ES-I3 (cell line): ENCODE measurements around the gene ITK.

Experiments used
- H3K36me3 ChIP-seq: 2 replicates; pipeline ENCODE4 v1.6.1; 2013; ENCODE audit warnings: mild to moderate bottlenecking, low read length, control low read depth, moderate library complexity; ENCODE audit not compliant: insufficient read depth
- H3K4me1 ChIP-seq: 2 replicates; pipeline ENCODE4 v1.6.1; 2013; ENCODE audit warnings: mild to moderate bottlenecking, control low read depth, low read length; ENCODE audit not compliant: insufficient read depth
- H3K9ac ChIP-seq: 2 replicates; pipeline ENCODE4 v1.6.1; 2013; ENCODE audit warnings: low read depth, mild to moderate bottlenecking, low read length, moderate library complexity
- H3K9me3 ChIP-seq: 2 replicates; pipeline ENCODE4 v1.6.1; 2013; ENCODE audit warnings: mild to moderate bottlenecking, low read length, moderate library complexity; ENCODE audit not compliant: control insufficient read depth, insufficient read depth

ITK gene

DNA sequence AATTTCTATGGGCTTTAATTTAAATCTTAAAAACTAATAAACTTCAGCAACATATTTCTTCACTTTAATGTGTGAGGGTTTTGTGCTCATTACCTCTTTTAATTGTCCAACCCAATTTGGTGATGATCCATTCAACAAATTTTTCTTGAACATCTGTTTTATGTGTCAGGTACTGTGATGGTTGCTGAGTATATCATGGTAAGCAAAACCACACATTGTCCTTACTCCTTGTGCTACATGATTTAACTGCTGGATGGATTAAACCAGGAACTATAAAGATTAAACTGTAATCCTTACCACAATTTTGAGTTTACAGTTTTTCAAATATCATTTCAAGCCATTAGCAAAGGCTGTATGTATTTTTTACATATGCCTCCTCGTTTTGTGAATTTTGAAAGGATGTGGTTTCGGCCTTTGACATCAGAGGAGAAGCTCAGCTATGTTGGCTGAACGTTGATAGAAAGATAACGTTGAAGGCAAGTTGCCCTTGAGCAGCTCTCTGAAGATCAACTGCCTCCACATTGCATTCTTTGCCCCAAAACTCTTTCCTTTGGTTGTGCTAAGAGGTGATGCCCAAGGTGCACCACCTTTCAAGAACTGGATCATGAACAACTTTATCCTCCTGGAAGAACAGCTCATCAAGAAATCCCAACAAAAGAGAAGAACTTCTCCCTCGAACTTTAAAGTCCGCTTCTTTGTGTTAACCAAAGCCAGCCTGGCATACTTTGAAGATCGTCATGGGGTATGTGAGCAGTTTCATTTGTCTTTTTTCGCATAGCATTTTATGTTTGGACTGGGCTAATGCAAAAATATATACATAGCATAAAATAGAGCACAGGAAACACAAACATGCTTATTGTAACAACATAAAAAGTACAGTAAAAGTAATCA, at the start of gene ITK:
Gene ITK, plus strand, starts transcription at position 467 of the 891 bp plus-strand sequence. Its CDS starts 138 bp downstream, at position 605.
- no peaks in the 10 kb centered on the region for H3K36me3 ChIP-seq
- no peaks in the 10 kb centered on the region for H3K9me3 ChIP-seq
- H3K4me1 ChIP-seq = no peaks in the 10 kb centered on the region
- no peak within 1 kb of the TSS for H3K9ac ChIP-seq

- Histone ChIP-seq H3K4me1 (no peaks in the 10 kb centered on the region), H3K9me3 (no peaks in the 10 kb centered on the region), H3K36me3 (no peaks in the 10 kb centered on the region), H3K9ac (no peak overlapping the region)
These were observed 49.7 kb upstream of the ITK start for GRCh38 chr5:157130925-157131324.

GRCh38 chr5:157132281-157132612, 48.4 kb upstream of the ITK start:
- Histone ChIP-seq H3K4me1 (no peaks in the 10 kb centered on the region), H3K36me3 (peaks cover under 1% of the 10 kb centered on the region; the same call in 1 of the 2 replicates), H3K9me3 (no peaks in the 10 kb centered on the region), H3K9ac (no peak overlapping the region)

DNA sequence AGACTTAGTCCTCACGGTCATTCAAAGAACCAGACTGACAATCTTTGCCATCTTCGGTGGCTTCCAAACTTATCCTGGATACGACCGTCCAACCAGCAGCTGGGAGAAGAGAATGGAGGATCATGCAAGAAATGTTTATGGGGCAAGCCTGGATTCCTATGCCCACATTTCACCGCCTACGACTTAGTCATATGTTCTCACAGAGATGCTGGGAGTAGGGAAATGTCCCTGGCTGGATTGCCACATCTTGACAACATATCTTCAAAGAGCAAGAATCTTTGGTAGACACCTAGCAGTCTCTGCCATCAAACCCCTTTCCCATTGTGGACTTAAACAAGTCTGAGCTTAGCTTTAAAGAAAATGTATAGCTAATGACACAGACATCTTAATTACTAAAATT, 42.9 kb upstream of the ITK start:
- Histone ChIP-seq H3K9me3 (no peaks in the 10 kb centered on the region), H3K4me1 (no peaks in the 10 kb centered on the region), H3K36me3 (peaks cover 6% of the 10 kb centered on the region; the same call in 1 of the 2 replicates), H3K9ac (no peak overlapping the region)

GRCh38 chr5:157142317-157143126, 38.1 kb upstream of the ITK start, which contains the start of gene MED7:
MED7 (minus strand) TSS chr5:157142865; CDS start chr5:157139431, 3,434 bp downstream.
- Histone ChIP-seq H3K4me1 (no peaks in the 10 kb centered on the region), H3K9me3 (no peaks in the 10 kb centered on the region), H3K9ac (peak within 1 kb of the TSS; percentile 90), H3K36me3 (peaks cover 3% of the 10 kb centered on the region; the same call in 1 of the 2 replicates)

GRCh38 chr5:157143127-157143971, 37.3 kb upstream of the ITK start:
- no peaks in the 10 kb centered on the region for H3K9me3 ChIP-seq
- H3K36me3 ChIP-seq = no peaks in the 10 kb centered on the region
- peak overlapping the region; percentile 90 for H3K9ac ChIP-seq
- H3K4me1 ChIP-seq = no peaks in the 10 kb centered on the region

- Histone ChIP-seq H3K36me3 (no peaks in the 10 kb centered on the region), H3K9ac (no peak overlapping the region), H3K4me1 (no peaks in the 10 kb centered on the region), H3K9me3 (no peaks in the 10 kb centered on the region)
These were observed 31.7 kb upstream of the ITK start for GRCh38 chr5:157148734-157149615.

DNA sequence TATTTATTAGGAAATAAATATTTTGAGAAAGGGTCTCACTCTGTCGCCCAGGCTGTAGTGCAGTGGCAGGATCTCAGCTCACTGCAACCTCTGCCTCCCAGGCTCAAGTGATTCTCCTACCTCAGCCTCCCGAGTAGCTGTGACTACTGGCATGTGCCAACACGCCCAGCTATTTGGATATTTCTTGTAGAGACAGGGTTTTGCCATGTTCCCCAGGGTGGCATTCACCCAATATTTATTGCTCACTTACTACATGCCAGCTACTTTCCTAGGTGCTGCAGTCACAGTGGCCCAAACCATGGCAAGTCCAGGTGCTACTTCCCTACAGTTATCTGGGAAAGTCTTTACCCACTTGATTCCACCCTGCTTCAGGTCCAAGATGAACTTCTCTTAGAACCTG, 29.6 kb upstream of the ITK start:
- Histone ChIP-seq H3K9me3 (no peaks in the 10 kb centered on the region), H3K36me3 (no peaks in the 10 kb centered on the region), H3K4me1 (no peaks in the 10 kb centered on the region), H3K9ac (no peak overlapping the region)

GRCh38 chr5:157155297-157155696, 25.3 kb upstream of the ITK start:
- Histone ChIP-seq H3K36me3 (no peaks in the 10 kb centered on the region), H3K9ac (no peak overlapping the region), H3K4me1 (no peaks in the 10 kb centered on the region), H3K9me3 (no peaks in the 10 kb centered on the region)

DNA sequence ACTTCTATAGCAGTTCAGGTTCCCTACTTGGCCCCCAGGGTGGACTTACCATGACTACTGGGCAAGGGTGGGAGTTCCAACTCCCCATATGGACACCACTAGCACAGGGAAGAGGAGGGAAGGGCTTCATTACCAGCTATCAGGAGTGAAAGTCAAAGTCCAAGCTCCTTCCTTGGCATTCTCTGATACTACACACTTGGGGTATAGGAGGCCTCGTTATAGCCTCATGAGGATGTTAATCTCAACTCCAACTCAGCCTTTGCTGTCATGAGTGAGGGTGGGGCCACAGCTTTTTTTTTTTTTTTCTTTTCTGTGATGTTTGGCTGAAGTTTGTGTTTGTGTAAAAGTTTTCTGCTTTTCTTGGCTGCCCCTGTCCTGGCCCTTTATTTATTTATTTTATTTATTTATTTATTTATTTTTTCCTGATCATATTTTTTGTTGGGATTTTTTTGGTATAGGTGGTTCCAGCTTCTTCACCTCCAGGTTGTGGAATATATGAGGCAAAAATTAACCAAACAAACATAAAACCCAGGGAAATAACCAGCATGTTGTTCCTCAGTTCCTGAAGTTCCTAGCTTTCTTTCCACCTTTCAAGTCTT, 23.2 kb upstream of the ITK start:
- Histone ChIP-seq H3K36me3 (no peaks in the 10 kb centered on the region), H3K9me3 (no peaks in the 10 kb centered on the region), H3K4me1 (no peaks in the 10 kb centered on the region), H3K9ac (no peak overlapping the region)

- Histone ChIP-seq H3K4me1 (no peaks in the 10 kb centered on the region), H3K9me3 (no peaks in the 10 kb centered on the region)
These were observed 21.4 kb upstream of the ITK start for GRCh38 chr5:157159209-157159751.

DNA sequence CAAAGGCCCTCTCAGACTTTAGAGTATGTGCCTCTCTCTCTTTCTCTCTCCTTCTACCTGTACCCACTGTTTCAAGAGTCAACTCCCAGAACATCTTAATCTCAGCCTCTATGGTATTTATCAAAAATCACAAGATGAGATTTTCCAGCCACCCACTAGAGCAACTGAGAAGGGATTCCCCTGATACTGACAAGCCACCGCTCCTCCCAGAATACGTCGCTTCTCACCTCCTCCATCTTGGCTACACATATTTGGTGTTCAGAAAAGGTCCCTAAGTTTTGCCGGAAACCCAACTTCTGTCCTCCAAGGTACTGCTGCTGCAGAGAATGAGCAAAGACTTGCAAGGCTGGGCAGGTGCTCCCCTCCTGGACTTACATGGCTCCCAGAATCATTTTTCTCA, 20.6 kb upstream of the ITK start:
- Histone ChIP-seq H3K36me3 (no peaks in the 10 kb centered on the region), H3K4me1 (no peaks in the 10 kb centered on the region), H3K9ac (no peak overlapping the region), H3K9me3 (no peaks in the 10 kb centered on the region)

More at GRCh38 chr5:157159209-157159751, 21.4 kb upstream of the ITK start:
- Histone ChIP-seq H3K9ac (no peak overlapping the region), H3K36me3 (no peaks in the 10 kb centered on the region)

DNA sequence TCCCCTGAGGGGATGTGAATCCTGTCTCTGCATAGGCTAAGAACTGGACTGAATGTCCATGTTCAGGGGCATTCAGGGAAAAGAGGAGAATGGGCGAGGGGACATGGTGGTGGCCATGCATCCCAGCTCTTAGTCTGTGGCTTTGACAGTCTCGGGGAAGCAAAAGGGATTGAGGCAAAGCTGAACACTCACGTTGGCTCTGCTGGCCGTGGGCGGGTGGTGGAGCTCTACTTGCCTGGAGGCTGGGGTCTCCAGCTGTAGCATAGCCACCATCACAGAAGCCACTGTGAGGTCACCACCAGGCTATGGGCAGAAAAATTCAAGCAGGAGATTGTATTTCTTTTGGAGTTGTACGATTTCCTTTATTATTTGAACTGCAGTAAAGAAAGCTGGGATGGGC, 18.6 kb upstream of the ITK start:
- H3K36me3 ChIP-seq = no peaks in the 10 kb centered on the region
- no peaks in the 10 kb centered on the region for H3K9me3 ChIP-seq
- H3K9ac ChIP-seq = no peak overlapping the region
- H3K4me1 ChIP-seq = no peaks in the 10 kb centered on the region
